ENCODE measurements around the gene IL1A. TPM values are rescaled to one million over a fixed set of nuclear protein-coding genes. Genes with fewer than 3 reads are reported as not detected.

Gene IL1A
- total RNA-seq, 1 experiment from 2014 or later = 0.42 TPM

DNA sequence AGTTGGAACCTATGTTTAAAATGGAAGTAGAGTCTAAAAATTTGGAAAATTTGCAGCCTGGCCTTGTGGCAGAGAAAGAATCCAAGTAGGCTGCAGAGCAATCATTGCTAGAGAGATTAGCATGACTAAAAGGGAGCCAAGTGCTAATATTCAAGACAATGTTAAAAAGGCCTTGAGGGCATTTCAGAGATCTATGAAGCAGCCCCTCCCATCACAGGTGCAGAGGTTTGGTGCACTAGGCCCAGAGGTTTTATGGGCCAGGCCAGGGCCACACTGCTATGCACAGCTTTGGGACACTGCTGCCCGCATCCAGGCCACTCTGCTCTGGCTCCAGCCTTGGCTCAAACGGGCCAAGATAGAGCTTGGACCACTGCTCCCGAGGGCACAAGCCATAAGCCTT lies 6.7 kb upstream of the IL1A start:
- TF ChIP-seq, protein P1, sequence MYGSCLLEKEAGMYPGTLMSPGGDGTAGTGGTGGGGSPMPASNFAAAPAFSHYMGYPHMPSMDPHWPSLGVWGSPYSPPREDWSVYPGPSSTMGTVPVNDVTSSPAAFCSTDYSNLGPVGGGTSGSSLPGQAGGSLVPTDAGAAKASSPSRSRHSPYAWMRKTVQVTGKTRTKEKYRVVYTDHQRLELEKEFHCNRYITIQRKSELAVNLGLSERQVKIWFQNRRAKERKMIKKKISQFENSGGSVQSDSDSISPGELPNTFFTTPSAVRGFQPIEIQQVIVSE (CRISPR knock-in tag; IDR thresholded peaks at IDR 0.05; ENCODE audit: borderline replicate concordance) = no peak
- TF ChIP-seq, protein P2, sequence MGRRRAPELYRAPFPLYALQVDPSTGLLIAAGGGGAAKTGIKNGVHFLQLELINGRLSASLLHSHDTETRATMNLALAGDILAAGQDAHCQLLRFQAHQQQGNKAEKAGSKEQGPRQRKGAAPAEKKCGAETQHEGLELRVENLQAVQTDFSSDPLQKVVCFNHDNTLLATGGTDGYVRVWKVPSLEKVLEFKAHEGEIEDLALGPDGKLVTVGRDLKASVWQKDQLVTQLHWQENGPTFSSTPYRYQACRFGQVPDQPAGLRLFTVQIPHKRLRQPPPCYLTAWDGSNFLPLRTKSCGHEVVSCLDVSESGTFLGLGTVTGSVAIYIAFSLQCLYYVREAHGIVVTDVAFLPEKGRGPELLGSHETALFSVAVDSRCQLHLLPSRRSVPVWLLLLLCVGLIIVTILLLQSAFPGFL (CRISPR knock-in tag; IDR thresholded peaks at IDR 0.05; ENCODE audit: borderline replicate concordance) = no peak
- TF ChIP-seq, protein P3, sequence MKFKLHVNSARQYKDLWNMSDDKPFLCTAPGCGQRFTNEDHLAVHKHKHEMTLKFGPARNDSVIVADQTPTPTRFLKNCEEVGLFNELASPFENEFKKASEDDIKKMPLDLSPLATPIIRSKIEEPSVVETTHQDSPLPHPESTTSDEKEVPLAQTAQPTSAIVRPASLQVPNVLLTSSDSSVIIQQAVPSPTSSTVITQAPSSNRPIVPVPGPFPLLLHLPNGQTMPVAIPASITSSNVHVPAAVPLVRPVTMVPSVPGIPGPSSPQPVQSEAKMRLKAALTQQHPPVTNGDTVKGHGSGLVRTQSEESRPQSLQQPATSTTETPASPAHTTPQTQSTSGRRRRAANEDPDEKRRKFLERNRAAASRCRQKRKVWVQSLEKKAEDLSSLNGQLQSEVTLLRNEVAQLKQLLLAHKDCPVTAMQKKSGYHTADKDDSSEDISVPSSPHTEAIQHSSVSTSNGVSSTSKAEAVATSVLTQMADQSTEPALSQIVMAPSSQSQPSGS (CRISPR knock-in tag; IDR thresholded peaks at IDR 0.05; ENCODE audit: borderline replicate concordance, low read depth) = no peak
- no peak for TF ChIP-seq OVOL2 (CRISPR knock-in tag; IDR thresholded peaks at IDR 0.05; ENCODE audit: borderline replicate concordance)
- TF ChIP-seq, protein P4, sequence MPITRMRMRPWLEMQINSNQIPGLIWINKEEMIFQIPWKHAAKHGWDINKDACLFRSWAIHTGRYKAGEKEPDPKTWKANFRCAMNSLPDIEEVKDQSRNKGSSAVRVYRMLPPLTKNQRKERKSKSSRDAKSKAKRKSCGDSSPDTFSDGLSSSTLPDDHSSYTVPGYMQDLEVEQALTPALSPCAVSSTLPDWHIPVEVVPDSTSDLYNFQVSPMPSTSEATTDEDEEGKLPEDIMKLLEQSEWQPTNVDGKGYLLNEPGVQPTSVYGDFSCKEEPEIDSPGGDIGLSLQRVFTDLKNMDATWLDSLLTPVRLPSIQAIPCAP (CRISPR knock-in tag; IDR thresholded peaks at IDR 0.05) = no peak
- TF ChIP-seq ZNF121 (CRISPR knock-in tag; IDR thresholded peaks at IDR 0.05) = no peak
- TF ChIP-seq, protein P5, sequence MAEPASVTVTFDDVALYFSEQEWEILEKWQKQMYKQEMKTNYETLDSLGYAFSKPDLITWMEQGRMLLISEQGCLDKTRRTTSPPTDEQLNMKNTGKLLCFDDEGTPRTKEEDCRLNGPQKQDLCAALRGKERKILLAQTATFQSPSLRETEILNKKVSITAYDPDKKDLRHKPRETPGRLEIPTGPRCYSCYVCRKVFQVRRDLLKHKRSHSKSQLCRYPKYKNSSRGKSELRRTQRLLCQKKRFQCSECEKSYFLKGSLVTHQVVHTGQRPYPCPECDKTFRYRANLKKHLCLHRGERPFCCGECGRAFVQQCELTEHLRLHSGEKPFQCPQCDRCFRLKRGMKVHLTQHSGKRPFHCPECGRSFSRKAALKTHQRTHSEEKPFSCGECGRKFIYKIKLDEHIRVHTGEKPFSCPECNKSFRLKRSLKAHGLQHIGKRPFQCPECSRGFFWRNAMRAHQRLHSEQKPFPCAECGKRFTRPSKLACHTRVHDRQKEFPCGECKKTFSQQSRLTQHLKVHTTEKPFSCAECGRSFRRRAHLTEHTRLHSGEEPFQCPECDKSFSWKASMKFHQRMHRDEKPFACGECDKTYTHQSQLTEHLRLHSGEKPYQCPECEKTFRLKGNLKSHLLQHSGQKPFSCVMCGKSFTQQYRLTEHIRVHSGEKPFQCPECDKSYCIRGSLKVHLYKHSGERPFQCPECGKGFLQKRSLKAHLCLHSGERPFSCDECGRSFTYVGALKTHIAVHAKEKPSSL (CRISPR knock-in tag; conservative IDR thresholded peaks at IDR 0.05) = no peak
- no peak for TF ChIP-seq ZNF416 (CRISPR knock-in tag; IDR thresholded peaks at IDR 0.05)
- TF ChIP-seq, protein P6, sequence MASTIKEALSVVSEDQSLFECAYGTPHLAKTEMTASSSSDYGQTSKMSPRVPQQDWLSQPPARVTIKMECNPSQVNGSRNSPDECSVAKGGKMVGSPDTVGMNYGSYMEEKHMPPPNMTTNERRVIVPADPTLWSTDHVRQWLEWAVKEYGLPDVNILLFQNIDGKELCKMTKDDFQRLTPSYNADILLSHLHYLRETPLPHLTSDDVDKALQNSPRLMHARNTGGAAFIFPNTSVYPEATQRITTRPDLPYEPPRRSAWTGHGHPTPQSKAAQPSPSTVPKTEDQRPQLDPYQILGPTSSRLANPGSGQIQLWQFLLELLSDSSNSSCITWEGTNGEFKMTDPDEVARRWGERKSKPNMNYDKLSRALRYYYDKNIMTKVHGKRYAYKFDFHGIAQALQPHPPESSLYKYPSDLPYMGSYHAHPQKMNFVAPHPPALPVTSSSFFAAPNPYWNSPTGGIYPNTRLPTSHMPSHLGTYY (CRISPR knock-in tag; IDR thresholded peaks at IDR 0.05) = no peak
- no peak for TF ChIP-seq MYBL2 (CRISPR knock-in tag; IDR thresholded peaks at IDR 0.05)
- no peak for TF ChIP-seq ATF1 (CRISPR knock-in tag; IDR thresholded peaks at IDR 0.05)
- no peak for TF ChIP-seq TEAD1 (CRISPR knock-in tag; IDR thresholded peaks at IDR 0.05)
- TF ChIP-seq KAT7 (CRISPR knock-in tag; IDR thresholded peaks at IDR 0.05; ENCODE audit: borderline replicate concordance) = no peak
- no peak for TF ChIP-seq ZNF396 (CRISPR knock-in tag; IDR thresholded peaks at IDR 0.05; ENCODE audit: borderline replicate concordance)
- no peak for TF ChIP-seq FOXP1 (CRISPR knock-in tag; IDR thresholded peaks at IDR 0.05; ENCODE audit: borderline replicate concordance)
- TF ChIP-seq, protein P7, sequence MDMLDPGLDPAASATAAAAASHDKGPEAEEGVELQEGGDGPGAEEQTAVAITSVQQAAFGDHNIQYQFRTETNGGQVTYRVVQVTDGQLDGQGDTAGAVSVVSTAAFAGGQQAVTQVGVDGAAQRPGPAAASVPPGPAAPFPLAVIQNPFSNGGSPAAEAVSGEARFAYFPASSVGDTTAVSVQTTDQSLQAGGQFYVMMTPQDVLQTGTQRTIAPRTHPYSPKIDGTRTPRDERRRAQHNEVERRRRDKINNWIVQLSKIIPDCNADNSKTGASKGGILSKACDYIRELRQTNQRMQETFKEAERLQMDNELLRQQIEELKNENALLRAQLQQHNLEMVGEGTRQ (CRISPR knock-in tag; IDR thresholded peaks at IDR 0.05) = no peak
- TF ChIP-seq, protein P8, sequence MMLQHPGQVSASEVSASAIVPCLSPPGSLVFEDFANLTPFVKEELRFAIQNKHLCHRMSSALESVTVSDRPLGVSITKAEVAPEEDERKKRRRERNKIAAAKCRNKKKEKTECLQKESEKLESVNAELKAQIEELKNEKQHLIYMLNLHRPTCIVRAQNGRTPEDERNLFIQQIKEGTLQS (CRISPR knock-in tag; conservative IDR thresholded peaks at IDR 0.05) = no peak
- TF ChIP-seq IRF2 (CRISPR knock-in tag; IDR thresholded peaks at IDR 0.05; ENCODE audit: borderline replicate concordance, low read depth) = no peak
- no peak for TF ChIP-seq ESRRA (CRISPR knock-in tag; IDR thresholded peaks at IDR 0.05; ENCODE audit: borderline replicate concordance)
- ChIA-PET CTCF (interaction anchor here (0.6 kb wide), 1 partner anchor 12 kb away, joined by 4 read pairs; no protein-coding TSS in a partner anchor), POLR2A (no interaction called here)
- Mint-ChIP-seq H3K9me3 (peaks cover 7% of the 10 kb centered on the region), H3K4me3 (no peak overlapping the region), H3K4me1 (peaks cover 47% of the 10 kb centered on the region), H3K36me3 (peaks cover 5% of the 10 kb centered on the region), H3K27ac (no peak overlapping the region), H3K27me3 (ENCODE audit: low read depth) (no peaks in the 10 kb centered on the region; the same call in 1 of the 2 replicates)
- ATAC-seq = peak; percentile 57
- no peak for DNase-seq (ENCODE audit: low spot score)

All from WTC11 (cell line).